Activated T-cell treated with anti-CD3 and anti-CD28 coated beads for 24 hours (primary cell): ENCODE results near the gene CLIP1.
"Not testable (repeated sequence)": the region's sequence is repeated elsewhere in the genome, so short reads cannot be mapped to it uniquely, and the experiment has no call there.

ENCODE experiments used
- DNase-seq: peaks from one replicate; pipeline ENCODE4 v3.0.0-alpha.2; 2020; ENCODE audit warnings: low read depth

Gene CLIP1

DNA sequence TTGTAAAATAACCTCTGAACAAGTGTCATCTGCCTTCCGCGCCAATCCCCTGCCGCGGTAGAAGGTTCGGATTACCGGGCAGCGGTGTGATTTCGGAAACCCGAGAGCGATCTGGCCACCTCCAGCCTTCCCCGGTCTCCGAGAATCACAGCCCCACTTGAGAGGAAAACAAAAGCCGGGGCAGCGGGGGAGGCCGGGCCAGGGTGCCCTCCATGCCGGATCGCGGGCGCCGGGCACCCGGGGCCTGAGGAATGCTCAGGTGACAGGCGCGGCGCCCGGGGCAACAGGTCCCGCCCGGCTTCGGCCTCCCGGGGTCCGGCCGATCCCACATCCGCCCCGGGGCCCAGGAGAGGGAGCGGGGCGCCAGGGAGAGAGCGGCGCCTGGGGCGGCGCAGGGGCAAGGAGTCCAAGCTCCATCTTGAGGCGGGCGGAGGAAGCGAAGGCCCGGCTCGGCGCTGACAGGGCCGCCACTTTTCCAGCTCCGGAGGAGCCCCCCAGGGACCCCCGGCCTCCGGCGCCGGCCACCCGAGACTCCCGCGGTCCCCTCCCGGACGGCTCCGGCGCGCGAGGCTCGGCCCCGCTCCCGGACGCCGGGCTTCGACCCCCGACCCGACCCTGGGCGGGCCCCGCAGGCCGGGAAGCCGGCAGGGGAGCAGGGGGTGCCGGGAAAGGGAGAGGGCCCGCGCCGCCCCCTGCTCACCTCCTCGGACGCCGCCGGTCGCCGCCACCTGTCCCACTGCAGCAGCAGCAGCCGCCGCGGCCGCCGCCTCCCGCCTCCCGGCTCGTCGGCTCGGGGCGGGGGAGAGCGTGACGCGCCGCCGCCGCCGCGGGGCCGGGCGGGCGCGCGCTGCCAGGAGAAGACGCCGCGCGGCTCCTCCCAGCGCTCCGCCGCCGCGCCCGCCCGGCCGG lies at the start of gene CLIP1:
TSS of gene CLIP1 (minus strand) at position 849 of the 909 bp plus-strand sequence. CDS start 42,217 bp downstream, outside the sequence.
- peak; percentile 43 for DNase-seq

DNA sequence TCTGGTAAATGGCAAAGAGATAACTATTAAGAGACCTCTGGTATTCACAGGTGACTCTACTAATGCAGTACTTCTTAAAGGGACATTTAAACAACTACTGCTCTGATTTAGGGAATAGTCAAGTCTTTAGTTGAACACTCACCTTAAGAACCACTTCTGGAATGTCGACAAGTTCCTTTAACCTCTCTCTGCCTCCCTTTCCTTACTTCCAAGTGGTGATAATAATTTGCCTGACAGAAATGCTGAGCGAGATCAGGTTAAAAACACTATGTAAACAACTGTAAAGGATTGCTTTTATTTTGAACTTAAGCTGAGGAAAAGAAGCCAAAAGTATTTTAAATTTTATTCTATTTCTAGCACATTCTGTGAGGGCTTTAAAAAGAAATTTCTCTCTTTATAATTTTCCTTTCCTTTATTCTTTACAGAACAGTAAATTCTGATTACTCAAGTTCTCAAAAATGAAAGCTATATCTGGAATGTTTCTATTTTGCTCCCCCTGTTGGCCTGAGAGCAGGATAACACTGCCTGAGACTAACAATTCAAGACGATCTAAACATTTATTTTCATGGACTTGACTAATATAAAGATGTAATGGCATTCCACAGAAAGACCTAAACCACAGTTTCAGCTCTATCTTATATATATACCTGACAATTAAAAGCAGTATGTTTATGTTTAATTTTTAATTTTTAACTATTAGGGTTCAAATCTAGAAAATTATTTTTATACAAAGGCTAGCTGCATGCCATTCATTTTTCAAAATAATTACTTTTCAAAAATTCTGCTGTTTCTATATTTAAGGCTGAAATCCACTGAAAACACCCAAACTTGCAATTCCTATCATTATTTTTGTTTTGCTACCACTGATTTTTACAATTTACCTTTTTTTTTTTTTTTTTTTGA lies 49.1 kb upstream of the CLIP1 start:
- no peak for DNase-seq

DNA sequence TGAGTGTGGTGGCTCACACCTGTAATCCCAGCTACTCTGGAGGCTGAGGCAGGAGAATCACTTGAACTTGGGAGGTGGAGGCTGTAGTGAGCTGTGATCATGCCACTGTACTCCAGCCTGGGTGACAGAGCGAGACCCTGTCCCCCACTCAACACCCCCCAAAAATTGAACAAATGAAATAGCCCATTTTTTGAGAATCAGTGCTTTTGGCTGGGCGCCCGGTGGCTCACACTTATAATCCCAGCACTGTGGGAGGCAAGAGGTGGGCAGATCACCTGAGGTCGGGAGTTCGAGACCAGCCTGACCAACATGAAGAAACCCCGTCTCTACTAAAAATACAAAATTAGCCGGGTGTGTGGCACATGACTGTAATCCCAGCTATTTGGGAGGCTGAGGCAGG lies 48.1 kb upstream of the CLIP1 start:
- DNase-seq: not testable (repeated sequence)

DNA sequence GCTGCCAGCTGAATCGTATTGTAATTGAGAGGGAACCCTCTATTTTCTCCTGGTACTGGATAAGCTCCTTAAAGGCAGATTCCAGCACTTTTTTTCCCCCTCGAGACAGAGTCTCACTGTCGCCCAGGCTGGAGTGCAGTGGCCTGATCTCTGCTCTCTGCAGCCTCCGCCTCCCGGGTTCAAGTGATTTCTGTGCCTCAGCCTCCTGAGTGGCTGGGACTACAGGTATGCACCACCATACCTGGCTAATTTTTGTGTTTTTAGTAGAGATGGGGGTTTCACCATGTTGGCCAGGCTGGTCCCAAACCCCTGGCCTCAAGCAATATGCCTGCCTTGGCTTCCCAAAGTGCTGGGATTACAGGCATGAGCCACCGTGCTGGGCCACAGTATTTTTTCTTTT lies 47.4 kb upstream of the CLIP1 start:
- not testable (repeated sequence) for DNase-seq

DNA sequence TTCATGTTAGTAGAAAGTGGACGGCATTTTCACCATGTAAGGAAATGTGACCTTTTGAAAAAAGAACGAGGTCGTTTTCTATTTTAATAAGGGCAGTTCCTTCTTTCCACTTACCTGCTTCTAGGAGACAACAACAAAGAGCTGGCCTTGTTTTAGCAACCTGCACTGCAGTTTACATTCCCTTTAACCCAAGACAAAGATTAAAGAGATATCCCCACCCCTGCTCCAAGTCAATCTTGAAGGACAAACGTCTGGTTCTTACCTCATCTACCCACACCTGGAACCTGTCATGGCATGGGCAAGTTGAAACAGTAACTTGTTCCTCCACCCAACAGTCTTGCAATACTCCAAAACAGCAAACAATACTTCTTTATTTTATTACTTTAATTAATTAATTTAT lies 45.5 kb upstream of the CLIP1 start:
- no peak for DNase-seq

DNA sequence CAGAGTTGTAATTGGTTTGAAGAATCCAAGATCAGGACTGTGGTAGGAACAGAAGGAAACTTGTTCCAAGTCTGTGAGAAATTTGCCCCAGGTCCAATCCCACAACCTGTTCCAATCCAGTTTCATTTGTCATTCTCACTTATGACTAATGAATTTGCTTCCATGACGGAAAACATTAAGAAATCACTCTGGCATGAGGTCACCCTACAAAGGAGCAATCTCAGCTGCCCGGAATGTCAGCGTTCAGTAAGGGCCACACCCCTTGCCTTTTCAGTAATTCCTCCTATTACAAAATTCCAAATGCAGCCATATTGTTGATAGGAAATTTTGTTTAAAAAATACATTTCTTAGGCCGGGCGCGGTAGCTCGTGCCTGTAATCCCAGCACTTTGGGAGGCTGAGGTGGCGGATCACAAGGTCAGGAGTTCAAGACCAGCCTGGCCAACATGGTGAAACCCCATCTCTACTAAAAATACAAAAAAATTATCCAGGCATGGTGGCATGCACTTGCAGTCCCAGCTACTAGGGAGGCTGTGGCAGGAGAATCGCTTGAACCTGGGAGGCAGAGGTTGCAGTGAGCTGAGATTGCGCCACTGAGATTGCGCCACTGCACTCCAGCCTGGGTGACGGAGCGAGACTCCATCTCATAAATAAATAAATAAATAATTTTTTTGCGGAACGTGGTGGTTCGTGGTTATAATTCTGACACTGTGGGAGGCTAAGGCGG lies 42.0 kb upstream of the CLIP1 start:
- not testable (repeated sequence) for DNase-seq

DNA sequence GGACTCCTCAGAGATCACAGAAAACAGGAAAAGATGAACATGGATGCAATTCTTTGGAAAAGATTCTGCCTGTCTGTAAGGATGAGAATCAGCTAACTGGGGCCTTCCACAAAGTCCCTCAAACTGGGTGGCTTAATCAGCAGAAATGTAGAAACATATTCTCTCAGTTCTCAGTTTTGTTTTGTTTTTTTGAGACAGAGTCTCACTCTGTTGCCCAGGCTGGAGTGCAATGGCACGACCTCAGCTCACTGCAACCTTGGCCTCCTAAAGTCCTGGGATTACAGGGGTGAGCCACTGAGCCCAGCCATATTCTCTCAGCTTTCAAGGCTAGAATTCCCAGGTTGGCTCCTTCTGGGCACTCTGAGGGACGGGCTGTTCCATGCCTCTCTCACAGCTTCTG lies 38.2 kb upstream of the CLIP1 start:
- DNase-seq: no peak

DNA sequence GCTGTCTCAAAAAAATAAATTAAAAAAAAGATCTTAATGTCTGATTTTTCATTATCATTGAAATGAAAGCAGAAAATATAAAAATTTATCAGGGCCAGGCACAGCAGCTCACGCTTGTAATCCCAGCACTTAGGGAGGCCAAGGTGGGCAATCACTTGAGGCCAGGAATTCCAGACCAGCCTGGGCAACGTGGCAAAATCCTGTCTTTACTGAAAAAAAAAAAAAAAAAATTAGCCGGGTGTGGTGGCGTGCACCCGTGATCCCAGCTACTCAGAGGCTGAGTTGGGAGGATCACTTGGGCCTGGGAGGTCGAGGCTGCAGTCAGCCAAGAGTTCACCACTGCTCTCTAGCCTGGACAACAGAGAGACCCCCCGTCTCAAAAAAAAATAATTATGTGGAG lies 37.6 kb upstream of the CLIP1 start:
- DNase-seq: no peak

DNA sequence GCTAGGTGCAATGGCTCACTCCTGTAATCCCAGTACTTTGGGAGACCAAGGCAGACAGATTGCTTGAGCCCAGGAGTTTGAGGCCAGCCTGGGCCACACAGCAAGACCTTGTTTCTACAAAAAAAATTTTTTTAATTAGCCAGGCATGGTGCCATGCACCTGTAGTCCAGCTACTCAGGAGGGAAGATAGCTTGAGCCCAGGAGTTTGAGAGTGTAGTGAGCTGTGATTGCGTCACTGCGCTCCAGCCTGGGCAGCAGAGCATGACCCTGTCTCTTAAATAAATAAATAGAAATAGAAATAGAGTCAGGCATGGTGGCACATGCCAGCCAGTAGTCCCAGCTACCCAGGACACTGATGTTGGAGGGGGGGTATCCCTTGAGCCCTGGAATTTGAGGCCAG lies 36.7 kb upstream of the CLIP1 start:
- DNase-seq: no peak

DNA sequence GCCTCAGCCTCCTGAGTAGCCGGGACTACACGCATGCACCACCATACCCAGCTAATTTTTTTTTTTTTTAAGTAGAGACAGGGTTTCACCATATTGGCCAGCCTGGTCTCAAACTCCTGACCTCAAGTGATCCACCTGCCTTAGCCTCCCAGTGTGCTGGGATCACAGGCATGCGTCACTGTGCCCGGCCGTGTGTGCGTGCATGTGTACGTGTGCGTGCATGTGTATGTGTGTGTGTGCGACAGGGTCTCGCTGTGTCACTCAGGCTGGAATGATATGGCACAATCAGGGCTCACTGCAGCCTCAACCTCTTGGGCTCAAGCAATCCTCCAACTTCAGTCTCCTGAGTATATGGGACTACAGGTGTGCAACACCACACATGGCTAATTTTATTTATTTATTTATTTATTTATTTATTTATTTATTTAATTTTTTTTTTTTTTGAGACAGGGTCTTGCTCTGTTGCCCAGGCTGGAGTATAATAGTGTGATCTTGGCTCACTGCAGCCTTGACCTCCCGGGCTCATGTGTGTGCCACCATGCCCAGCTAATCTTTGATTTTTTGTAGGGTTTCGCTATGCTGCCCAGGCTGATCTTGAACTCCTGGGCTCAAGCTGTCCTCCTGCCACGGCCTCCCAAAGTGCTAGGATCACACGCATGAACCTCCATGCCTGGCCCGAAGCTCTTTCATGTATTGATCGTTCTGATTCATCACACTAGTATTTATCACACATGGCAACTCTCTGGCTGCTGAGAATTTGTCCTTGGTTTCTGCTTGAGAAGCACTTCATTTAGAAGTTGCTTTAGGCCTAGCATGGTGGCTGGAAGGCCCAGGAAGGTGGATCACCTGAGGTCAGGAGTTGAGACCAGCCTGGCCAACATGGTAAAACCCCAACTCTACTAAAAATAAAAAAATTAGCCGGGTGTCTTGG lies 35.9 kb upstream of the CLIP1 start:
- no peak for DNase-seq

DNA sequence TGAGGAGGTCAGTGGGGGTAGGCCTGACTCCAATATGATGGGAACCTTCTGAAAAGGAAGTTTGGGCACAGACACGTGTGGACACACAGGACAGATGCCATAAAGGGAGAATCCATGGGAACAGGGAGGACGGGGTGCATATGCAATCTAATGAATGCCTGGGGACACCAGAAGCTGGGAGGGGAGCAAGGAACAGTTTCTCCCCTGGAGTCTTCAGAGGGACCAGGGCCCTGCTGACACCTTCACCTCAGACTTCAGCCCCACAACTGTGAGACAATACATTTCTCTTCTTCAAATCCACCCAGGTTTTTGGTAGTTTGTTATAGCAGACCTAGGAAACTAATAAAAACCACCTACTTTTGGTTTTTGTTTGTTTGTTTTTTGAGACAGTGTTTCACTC lies 35.2 kb upstream of the CLIP1 start:
- no peak for DNase-seq

DNA sequence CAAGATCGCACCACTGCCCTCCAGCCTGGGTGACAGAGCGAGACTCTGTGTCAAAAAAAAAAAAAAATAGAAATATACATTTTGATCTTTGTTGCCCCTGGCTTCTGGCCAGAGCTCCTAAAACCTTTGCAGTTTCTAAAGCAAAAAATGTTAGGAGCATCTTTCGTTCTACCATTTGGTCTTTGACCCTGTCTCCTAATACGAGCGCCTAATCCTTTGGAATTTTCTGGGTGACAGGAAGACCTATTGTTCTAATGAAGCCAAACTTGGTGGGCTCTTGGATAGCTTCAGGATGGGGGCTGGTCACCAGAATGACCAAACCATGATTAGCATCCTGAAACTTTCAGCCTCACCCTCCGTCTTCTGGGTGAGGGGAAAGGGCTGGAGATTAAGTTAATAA lies 32.3 kb upstream of the CLIP1 start:
- DNase-seq: no peak

DNA sequence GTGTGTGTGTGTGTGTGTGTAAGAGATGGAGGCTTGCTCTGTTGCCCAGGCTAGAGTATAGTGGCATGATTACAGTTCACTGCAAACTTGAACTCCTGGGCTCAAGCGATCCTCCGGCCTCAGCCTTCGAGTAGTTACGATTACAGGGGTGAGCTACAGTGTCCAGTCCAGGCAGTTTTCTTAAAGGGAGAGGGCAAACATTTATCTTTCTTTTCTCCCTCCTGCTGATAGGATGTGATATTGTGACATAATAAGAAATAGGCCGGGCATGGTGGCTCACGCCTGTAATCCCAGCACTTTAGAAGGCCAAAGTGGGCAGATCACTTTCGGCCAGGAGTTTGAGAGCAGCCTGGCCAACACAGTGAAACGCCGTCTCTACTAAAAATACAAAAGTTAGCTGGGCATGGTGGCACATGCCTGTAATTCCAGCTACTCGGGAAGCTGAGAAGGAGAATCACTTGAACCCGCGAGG lies 31.8 kb upstream of the CLIP1 start:
- no peak for DNase-seq

DNA sequence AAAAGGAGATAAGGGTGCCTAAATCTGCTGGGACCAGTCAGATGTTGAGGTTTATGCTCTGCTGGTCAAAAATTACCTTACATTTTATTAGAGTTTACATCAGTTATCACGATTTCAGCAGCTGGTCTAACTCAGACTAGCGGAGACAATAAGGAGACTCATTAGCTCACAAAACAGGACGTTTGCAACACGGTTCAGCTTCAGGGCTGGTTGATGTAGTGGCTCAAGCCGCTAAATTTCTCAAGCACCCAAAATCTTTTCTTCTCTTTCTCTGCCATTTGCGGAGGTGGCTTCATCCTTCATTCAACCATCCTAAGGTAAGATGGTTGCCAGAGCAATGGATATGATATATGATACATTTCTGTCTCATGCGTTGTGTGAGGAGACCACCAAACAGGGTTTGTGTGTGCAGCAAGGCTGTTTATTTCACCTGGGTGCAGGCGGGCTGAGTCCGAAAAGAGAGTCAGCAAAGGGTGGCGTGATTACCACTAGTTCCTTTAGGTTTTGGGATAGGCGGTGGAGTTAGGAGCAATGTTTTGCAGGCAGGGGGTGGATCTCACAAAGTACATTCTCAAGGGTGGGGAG lies 30.3 kb upstream of the CLIP1 start:
- no peak for DNase-seq

DNA sequence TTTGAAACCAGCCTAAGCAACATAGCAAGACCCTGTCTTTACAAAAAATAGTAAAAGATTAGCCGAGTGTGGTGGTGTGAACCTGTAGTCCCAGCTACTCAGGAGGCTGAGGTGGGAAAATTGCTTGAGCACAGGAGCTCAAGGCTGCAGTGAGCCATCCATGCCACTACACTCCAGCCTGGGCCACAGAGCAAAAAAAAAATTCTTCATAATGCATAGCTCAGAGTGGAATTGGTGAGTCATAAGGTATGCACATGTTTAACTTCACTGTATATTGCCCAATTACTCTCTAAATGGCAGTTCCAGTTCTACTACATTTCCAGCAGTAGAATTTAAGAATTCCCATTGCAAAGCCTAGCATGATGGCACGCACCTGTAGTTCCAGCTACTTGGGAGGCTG lies 26.8 kb upstream of the CLIP1 start:
- DNase-seq: no peak

DNA sequence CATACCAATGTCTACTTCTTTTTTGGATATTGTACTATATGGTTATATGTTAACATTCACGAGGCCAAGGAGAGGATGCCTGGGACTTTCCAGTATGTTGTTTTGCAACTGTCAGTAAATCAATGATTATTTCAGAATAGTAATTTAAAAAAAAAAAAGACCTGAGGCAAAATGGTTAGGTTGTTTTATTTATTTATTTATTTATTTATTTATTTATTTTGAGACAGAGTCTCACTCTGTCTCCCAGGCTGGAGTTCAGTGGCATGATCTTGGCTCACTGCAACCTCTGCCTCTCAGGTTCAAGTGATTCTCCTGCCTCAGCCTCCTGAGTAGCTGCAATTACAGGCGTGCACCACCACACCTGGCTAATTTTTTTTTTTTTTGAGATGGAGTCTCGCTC lies 25.4 kb upstream of the CLIP1 start:
- DNase-seq: not testable (repeated sequence)

DNA sequence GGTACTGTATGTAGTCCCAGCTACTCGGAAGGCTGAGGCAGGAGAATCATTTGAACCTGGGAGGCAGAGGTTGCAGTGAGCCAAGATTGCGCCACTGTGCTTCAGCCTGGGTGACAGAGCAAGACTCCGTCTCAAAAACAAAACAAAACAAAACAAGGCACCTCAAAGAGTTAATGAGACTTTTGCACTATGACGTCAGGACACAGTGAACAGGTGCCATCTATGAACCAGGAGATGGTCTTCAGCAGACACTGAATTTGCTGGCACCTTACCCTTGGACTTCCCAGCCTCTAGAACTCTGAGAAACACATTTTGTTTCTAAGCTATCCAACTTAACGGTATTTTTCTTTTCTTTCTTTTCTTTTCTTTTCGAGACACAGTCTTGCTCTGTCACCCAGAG lies 23.9 kb upstream of the CLIP1 start:
- not testable (repeated sequence) for DNase-seq

DNA sequence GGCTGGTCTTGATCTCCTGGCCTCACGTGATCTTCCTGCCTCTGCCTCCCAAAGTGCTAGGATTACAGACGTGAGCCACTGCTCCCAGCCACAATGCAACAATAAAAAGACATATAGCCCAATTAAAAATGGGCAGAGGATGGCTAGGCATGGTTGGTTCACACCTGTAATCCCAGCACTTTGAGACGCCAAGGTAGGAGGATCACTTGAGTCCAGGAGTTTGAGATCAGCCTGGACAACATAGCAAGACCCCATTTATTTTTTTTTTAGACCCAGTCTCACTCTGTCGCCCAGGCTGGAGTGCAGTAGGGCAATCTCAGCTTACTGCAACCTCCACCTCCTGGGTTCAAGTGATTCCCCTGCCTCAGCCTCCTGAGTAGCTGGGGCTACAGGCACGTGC lies 21.6 kb upstream of the CLIP1 start:
- DNase-seq: not testable (repeated sequence)

DNA sequence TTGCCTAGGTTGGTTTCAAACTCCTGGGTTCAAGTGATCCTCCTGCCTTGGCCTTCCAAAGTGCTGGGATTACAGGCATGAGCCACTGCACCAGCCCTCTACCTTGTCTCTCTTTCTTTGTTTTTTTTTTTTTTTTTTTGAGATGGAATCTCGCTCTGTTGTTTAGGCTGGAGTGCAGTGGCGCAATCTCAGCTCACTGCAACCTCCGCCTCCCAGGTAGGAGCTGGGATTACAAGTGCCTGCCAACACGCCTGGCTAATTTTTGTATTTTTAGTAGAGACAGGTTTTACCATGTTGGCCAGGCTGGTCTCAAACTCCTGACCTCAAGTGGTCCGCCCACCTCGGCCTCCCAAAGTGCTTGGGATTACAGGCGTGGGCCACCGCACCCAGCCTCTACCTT lies 16.4 kb upstream of the CLIP1 start:
- DNase-seq: not testable (repeated sequence)

DNA sequence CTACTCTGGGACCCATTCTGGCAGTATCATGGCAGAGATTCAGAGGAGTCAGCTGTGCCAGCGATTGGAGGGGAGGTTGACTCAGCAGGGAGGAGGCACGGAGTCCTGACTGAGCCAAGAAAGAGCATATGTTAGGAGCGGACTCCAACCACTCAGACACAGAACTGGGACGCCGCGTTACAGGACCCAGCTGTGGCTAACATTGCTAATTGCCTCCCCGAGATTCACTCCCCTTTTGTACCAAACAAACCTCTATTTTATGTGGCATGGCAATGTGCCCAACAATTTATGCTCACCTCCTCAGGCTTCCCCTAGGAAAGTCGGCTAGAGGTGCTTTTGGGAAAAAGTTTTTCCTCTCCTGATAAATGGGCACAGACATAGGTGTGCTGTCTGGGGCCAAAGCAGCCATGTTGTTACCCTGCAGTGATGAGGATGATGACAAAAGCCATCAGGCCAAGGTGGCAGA lies 15.2 kb upstream of the CLIP1 start:
- no peak for DNase-seq
